HG03103 (cell line): ENCODE data around the gene NDUFS2.
"Not testable (repeated sequence)": the region's sequence is repeated elsewhere in the genome, so short reads cannot be mapped to it uniquely, and the experiment has no call there.

Experiments
- ATAC-seq: cut with Tn5 transposase; IDR thresholded peaks from one replicate; pipeline ENCODE4 v1.9.1; 2021; ENCODE audit warnings: low read depth; ENCODE audit not compliant: unreplicated experiment

The NDUFS2 gene

DNA sequence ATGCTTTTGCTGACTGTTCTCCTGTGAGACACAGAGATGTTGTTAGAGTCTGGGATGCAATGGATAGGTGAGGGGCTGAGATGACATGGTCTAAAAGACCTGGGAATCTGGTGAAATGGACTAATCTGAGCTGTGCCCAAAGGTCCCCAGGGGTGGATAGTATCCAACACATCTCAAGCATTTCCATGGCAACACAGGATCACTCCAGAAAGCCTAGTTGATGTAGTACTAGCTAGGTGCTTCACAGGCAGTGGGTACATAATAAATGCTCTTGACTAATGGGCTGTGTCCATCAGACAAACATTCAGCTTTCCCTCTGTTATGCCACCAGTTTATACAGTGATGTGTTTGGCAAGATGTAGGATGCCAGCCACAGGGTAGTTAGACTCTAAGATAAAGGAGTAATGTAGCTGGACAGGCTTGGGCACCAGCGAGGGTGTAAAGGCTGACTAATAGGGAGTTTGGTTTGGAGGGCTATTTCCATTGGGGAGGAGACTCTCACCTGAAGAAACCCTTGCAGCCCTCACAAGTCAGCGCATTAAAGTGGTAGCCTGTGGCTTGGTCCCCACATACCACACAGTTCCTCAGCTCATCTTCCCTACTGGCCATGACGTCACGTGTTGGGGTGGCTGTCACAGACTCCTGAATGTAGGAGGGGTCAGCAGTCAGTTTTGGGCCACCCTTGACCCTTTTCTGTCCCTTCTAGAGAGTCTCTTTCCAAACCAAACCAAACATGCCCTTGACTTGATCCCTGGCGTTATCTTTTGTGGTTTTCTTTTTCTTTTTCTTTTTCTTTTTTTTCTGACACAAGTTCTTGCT, 34.0 kb downstream of the NDUFS2 start:
- no peak for ATAC-seq

GRCh38 chr1:161238039-161238473, 35.9 kb downstream of the NDUFS2 start, which contains the start of gene NR1I3:
TSS of gene NR1I3 (minus strand) at chr1:161238203. CDS start at chr1:161236565, 1,638 bp downstream.
- no peak for ATAC-seq

DNA sequence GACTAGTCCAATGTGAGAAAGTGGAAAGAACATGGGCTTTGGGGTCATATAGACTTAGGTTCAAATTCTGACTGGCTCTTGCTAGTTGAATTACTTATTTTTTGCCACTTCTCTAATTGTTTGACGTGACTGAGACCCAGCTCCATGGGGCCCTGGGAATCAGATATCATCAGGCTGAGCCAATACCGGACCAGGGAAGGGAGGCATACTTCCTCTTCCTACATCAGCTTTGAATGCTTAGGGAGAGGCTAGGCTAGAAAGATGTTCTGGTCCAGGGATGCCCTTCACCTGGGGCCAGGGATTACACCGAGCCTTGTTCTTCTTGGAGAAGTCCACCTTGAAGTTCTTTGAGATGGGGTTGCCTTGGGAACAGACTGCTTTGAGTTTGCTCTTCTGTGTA, 39.5 kb downstream of the NDUFS2 start:
- no peak for ATAC-seq

- ATAC-seq, result no peak
Observed at GRCh38 chr1:161242313-161242712, 40.1 kb downstream of the NDUFS2 start.

- ATAC-seq, result no peak
Observed at GRCh38 chr1:161244888-161245287, 42.7 kb downstream of the NDUFS2 start.

- ATAC-seq, result not testable (repeated sequence)
Observed at GRCh38 chr1:161250100-161250499, 47.9 kb downstream of the NDUFS2 start.

DNA sequence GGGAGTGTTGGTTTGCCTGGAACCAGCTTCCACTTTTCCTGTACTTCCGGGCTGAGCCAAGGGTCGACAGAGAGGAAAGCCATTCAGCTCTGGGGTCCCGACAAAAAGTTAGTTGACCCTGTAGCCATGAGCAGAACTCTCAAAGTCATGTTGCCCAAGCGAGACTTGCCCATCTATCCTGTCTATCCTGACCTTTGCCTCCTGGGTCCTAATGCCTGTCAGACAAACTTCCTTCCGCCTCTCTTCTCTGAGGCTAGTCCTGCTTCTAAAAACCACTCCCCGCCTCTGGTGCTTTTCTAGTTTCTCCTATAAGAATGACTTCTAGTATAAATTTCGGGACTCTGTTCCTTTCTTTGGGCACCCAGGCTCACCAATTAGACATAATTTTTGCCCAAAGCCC, 48.7 kb downstream of the NDUFS2 start:
- no peak for ATAC-seq

- no peak for ATAC-seq
Observed at GRCh38 chr1:161251579-161251978, 49.4 kb downstream of the NDUFS2 start.

- ATAC-seq, result not testable (repeated sequence)
Observed at GRCh38 chr1:161255302-161255701, 53.1 kb downstream of the NDUFS2 start.

DNA sequence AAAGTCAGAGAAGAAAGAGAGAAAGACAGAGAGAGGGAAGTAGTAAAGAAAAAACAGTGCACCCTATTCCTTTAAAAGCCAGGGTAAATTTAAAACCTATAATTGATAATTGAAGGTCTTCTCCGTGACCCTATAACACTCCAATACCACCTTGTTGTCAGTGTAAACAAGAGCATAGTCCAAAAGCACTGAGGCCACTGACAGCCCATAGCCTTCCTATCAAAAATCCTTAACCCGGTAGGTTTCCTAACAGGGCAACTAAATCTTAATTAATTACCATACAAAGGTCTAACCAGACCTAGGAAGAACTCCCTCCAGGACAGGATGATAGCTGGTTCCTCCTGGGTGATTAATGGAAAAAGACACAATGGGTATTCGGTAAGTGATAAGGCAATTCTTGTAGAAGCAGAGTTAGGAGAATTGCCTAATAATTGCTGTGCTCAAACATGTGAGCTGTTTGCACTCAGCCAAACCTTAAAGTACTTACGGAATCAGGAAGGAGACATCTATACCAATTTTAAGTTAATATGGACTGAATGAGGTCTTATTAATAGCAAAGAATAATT, 53.9 kb downstream of the NDUFS2 start:
- not testable (repeated sequence) for ATAC-seq

- ATAC-seq, result not testable (repeated sequence)
Observed at GRCh38 chr1:161257109-161257508, 54.9 kb downstream of the NDUFS2 start.

DNA sequence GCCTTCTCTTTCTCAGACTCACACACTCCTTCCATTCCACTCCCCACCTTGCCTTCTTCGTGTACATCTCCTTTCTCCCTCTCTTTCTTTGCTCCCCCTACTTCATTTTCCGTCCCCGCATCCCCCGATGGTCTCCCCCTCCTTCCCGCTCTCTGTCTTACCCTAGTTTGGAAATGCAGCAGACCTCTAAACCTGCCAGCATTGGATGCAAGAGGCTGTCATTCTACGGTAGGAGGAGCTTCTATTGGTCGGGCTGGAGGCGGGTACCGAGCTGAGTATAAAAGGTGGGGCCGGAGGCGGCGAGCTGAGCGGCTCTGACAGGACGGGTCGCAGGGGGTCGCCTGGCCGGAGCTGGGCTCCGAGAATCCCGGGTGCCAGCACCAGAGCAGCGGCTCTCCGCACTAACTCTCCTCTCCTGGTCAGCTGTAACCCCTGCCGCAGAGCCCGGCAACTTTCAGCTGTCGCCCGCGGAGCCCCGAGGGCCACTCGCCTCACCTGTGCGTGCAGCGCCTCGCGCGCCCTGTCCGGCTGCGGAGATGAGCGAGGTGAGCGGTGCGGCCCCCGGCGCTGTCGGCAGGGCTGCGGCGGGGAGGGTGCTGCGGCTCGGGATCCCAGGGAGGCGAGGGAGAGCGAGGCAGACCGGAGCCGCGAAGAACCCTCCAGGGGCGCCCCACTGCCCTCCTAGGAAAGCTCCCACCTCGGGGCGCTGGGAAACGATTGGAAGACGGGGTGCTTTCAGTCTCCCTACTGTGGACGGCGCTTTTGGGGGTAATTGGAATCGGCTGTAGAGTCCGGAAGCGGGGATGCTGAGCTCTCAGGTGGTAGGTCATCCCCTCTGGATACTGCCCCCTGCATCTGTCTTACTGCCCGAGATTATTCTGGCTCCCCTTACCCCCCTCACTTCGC, 56.5 kb downstream of the NDUFS2 start, which contains the start of gene PCP4L1:
Gene PCP4L1, plus strand, starts transcription at position 307 of the 906 bp plus-strand sequence. Its CDS starts 230 bp downstream, at position 537.
- ATAC-seq, result peak; percentile 67

- no peak for ATAC-seq
Observed at GRCh38 chr1:161259345-161259702, 57.2 kb downstream of the NDUFS2 start.

DNA sequence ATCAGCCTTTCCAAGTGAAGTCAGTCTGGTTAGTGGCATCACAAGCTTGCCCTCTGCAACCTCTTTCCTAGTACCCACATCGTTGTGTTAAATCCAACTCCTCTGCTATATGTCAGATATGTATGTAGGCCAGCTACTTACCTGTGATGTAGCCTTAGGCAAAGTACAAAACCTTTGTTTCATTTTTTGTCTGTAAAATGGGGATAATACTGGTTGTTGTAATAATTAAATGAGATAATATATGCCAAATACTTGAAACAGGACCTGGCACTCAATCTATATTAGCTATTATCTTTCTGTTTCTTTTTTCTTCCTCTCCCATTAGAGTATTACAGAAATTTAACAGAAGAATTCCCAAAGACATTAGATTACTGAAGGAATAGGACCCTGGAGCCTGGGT, 57.6 kb downstream of the NDUFS2 start:
- no peak for ATAC-seq

GRCh38 chr1:161260376-161261260, 58.5 kb downstream of the NDUFS2 start:
- no peak for ATAC-seq

DNA sequence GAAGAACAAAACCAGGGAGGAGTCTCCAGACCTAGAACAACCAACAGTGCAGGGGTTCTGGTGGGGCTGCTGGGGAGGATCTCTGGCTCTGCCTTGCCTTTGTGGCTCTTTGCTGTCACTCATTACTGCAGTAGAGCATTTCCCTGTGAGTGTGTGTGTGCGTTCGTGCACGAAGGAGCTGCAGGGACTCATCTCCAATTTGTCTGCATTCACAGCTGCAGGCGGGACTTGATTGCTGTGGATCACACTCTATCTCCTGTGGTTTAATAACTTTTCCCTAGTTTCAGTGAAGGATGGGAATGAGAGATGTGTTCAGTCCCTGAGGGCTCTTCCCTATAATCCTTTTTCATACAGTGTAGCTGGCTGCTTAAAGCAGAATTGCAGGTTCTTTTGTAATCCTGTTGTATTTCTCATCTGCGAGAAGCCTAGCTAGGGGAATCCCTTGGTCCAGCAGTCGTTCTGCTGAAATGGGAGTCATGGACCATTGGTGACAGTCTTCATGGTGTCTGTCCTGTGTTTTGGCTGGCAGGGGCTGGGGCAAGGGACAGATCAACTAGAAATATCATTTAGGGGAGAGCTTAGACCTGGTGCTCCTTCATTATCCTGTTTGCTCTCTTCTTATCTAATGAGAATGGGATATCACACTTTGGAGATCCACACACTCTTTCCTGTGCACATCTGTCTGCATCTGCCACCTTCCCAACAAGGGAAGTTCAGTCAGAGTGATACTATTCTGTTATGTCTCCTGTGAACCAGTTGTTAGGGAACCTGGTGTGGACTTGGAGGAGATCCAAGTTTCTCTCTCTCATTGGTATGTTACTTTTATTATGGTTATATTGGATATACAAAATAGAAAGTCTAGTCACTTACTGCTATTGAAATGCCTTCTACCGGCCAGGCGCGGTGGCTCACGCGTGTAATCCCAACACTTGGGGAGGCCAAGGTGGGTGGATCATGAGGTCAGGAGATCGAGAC, 59.4 kb downstream of the NDUFS2 start:
- no peak for ATAC-seq
